Mucosa of descending colon (tissue), 3 donors: Measurements from ENCODE around the gene ADCY5. TPM values are rescaled to one million over a fixed set of nuclear protein-coding genes. Genes with fewer than 3 reads are reported as not detected.

Experiments used
- ATAC-seq: fragments of 200-7000 bp; cut with Tn5 transposase; one replicate; pipeline ENCODE4 v1.9.1; 2020; ENCODE audit warnings: mild to moderate bottlenecking, moderate library complexity
- DNase-seq, 3 donors: peaks; one replicate each; pipeline ENCODE4 v3.0.0-alpha.2; 2020
- H3K36me3 ChIP-seq: fragments of 200-600 bp; one replicate; pipeline ENCODE4 v1.8.0; 2021; ENCODE audit warnings: low read depth, mild to moderate bottlenecking
- H3K4me1 ChIP-seq: fragments of 200-600 bp; one replicate; pipeline ENCODE4 v1.8.0; 2021; ENCODE audit warnings: low read depth, mild to moderate bottlenecking
- H3K4me3 ChIP-seq: fragments of 200-600 bp; one replicate; pipeline ENCODE4 v1.8.0; 2021; ENCODE audit warnings: mild to moderate bottlenecking
- H3K9me3 ChIP-seq: fragments of 200-600 bp; one replicate; pipeline ENCODE4 v1.8.0; 2021; ENCODE audit warnings: mild to moderate bottlenecking
- CTCF ChIP-seq: fragments of 200-600 bp; IDR thresholded peaks from one replicate; pipeline ENCODE4 v1.8.0; 2022; ENCODE audit warnings: antibody characterized with exemption, mild to moderate bottlenecking
- intact Hi-C, 2 donors: fragments of 100-400 bp; cut with DNase I in 1 of 2; cut with micrococcal nuclease in 1 of 2; formaldehyde crosslinking; loops; one replicate each; pipeline versions ENCODE4 v1.11.0 to v1.11.1; 2022; cut with DNase I, micrococcal nuclease
- total RNA-seq, 3 donors: library from RNA; stranded (reverse); fragmentation: NEBNext Ultra II Directional in 2 of 3; extraction: Animal tissue kit (Norgen Biotek cat#: 25700) in 2 of 3; gene quantifications; one replicate each; pipeline versions ENCODE4 v1.2.1 to v1.2.4, GENCODE V29; 2021 to 2023
- donor health status: DM: no; HTN: no; CAD: no; lungs with moderate emphysema.
- donor health status: DM: no; HTN: no; CAD: no.
- donor health status: DM: no; HTN: yes; CAD: no.

Gene ADCY5
- total RNA-seq, 3 donors from 2014 or later = 7.8 to 72.6 (median 12.6) TPM

- TF ChIP-seq CTCF = no peak
- intact Hi-C loops = no loop called here
- Histone ChIP-seq H3K4me3 (no peak overlapping the region), H3K36me3 (no peaks in the 10 kb centered on the region), H3K9me3 (no peaks in the 10 kb centered on the region), H3K4me1 (peaks cover 6% of the 10 kb centered on the region)
- ATAC-seq (no peak), DNase-seq (no peak)
Observed at GRCh38 chr3:123387532-123387931, 61.4 kb downstream of the ADCY5 start.

GRCh38 chr3:123386477-123387040 is 62.3 kb downstream of the ADCY5 start:
- Histone ChIP-seq H3K36me3 (no peaks in the 10 kb centered on the region), H3K4me1 (peaks cover 6% of the 10 kb centered on the region), H3K9me3 (no peaks in the 10 kb centered on the region), H3K4me3 (no peak overlapping the region)
- TF ChIP-seq CTCF = no peak
- no peak for DNase-seq
- intact Hi-C loops = no loop called here
- ATAC-seq = no peak

- Histone ChIP-seq H3K9me3 (no peaks in the 10 kb centered on the region), H3K36me3 (no peaks in the 10 kb centered on the region), H3K4me1 (peaks cover 6% of the 10 kb centered on the region), H3K4me3 (no peak overlapping the region)
- intact Hi-C loops = no loop called here
- DNase-seq = no peak
- ATAC-seq = peak; percentile 31
- TF ChIP-seq CTCF = no peak
Observed at GRCh38 chr3:123385981-123386380, 62.9 kb downstream of the ADCY5 start.

- DNase-seq (no peak), ATAC-seq (no peak)
- Histone ChIP-seq H3K9me3 (no peaks in the 10 kb centered on the region), H3K4me3 (no peak overlapping the region), H3K36me3 (no peaks in the 10 kb centered on the region), H3K4me1 (peaks cover 6% of the 10 kb centered on the region)
- intact Hi-C loops = no loop called here
- no peak for TF ChIP-seq CTCF
Observed at GRCh38 chr3:123385499-123385898, 63.4 kb downstream of the ADCY5 start.

GRCh38 chr3:123385001-123385401 is 63.9 kb downstream of the ADCY5 start:
- no peaks in the 10 kb centered on the region for H3K9me3 ChIP-seq
- DNase-seq (peak in 2 of 3 donors; percentile 52 to 55), ATAC-seq (peak; percentile 54)
- intact Hi-C loops = no loop called here
- no peak overlapping the region for H3K4me3 ChIP-seq
- peaks cover 6% of the 10 kb centered on the region for H3K4me1 ChIP-seq
- no peak for TF ChIP-seq CTCF
- H3K36me3 ChIP-seq = no peaks in the 10 kb centered on the region

GRCh38 chr3:123384256-123384655 is 64.6 kb downstream of the ADCY5 start:
- peaks cover 6% of the 10 kb centered on the region for H3K4me1 ChIP-seq
- no peak for TF ChIP-seq CTCF

More at GRCh38 chr3:123384256-123384655, 64.6 kb downstream of the ADCY5 start:
- intact Hi-C loops = no loop called here
- Histone ChIP-seq H3K9me3 (no peaks in the 10 kb centered on the region), H3K4me3 (no peak overlapping the region), H3K36me3 (no peaks in the 10 kb centered on the region)
- DNase-seq (no peak), ATAC-seq (no peak)
